ENCODE measurements around the gene NKX1-2. TPM values are rescaled to one million over a fixed set of nuclear protein-coding genes. Genes with fewer than 3 reads are reported as not detected.

Gene NKX1-2
- total RNA-seq, 1 donor from 2014 or later: not detected

DNA sequence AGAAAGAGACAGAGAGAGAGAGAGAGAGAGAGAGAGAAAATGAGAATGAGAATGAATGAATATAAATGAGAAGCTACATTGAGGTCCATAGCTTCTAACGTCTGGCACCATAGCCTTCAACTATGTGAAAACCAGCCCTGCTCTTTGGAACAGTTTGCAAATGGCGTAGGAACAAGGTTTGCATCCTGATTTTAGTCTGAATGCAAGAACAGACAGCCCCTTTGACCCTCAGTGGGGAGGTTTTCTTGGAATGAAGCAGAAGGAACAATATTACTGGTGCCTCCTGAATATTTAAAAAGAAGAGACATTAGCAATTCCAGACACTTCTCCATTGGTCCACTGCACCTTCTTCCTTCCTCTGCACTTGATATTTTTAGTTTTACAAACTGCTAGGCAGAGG is 34.8 kb upstream of the NKX1-2 start:
- Mint-ChIP-seq H3K36me3 (ENCODE audit: low read depth) (no peaks in the 10 kb centered on the region), H3K4me3 (ENCODE audit: low read depth) (no peak overlapping the region), H3K9me3 (peaks cover 14% of the 10 kb centered on the region), H3K27me3 (ENCODE audit: low read depth) (no peaks in the 10 kb centered on the region), H3K27ac (no peak overlapping the region), H3K4me1 (ENCODE audit: low read depth) (no peaks in the 10 kb centered on the region)
- DNase-seq (ENCODE audit: low spot score): no peak
- intact Hi-C loops (cut with micrococcal nuclease): no loop called here

- Mint-ChIP-seq H3K4me3 (ENCODE audit: low read depth) (no peak overlapping the region), H3K27me3 (ENCODE audit: low read depth) (no peaks in the 10 kb centered on the region), H3K9me3 (peaks cover 14% of the 10 kb centered on the region), H3K27ac (no peak overlapping the region), H3K36me3 (ENCODE audit: low read depth) (no peaks in the 10 kb centered on the region), H3K4me1 (ENCODE audit: low read depth) (no peaks in the 10 kb centered on the region)
- DNase-seq (ENCODE audit: low spot score): no peak
- intact Hi-C loops (cut with micrococcal nuclease): no loop called here
Measured at GRCh38 chr10:124484031-124484430, 34.2 kb upstream of the NKX1-2 start.

- Mint-ChIP-seq H3K9me3 (peaks cover 14% of the 10 kb centered on the region), H3K4me1 (ENCODE audit: low read depth) (no peaks in the 10 kb centered on the region), H3K27me3 (ENCODE audit: low read depth) (no peaks in the 10 kb centered on the region), H3K36me3 (ENCODE audit: low read depth) (no peaks in the 10 kb centered on the region), H3K27ac (no peak overlapping the region), H3K4me3 (ENCODE audit: low read depth) (no peak overlapping the region)
- no peak for DNase-seq (ENCODE audit: low spot score)
- intact Hi-C loops (cut with micrococcal nuclease): no loop called here
Measured at GRCh38 chr10:124482876-124483275, 33.0 kb upstream of the NKX1-2 start.

- Mint-ChIP-seq H3K36me3 (ENCODE audit: low read depth) (no peaks in the 10 kb centered on the region), H3K27me3 (ENCODE audit: low read depth) (no peaks in the 10 kb centered on the region), H3K9me3 (peaks cover 13% of the 10 kb centered on the region), H3K4me3 (ENCODE audit: low read depth) (no peak overlapping the region), H3K27ac (no peak overlapping the region), H3K4me1 (ENCODE audit: low read depth) (no peaks in the 10 kb centered on the region)
- intact Hi-C loops (cut with micrococcal nuclease): no loop called here
- DNase-seq (ENCODE audit: low spot score): no peak
Measured at GRCh38 chr10:124482236-124482800, 32.5 kb upstream of the NKX1-2 start.

- Mint-ChIP-seq H3K27ac (no peak overlapping the region), H3K4me1 (ENCODE audit: low read depth) (no peaks in the 10 kb centered on the region), H3K4me3 (ENCODE audit: low read depth) (no peak overlapping the region), H3K27me3 (ENCODE audit: low read depth) (no peaks in the 10 kb centered on the region), H3K36me3 (ENCODE audit: low read depth) (no peaks in the 10 kb centered on the region), H3K9me3 (peaks cover 7% of the 10 kb centered on the region)
- intact Hi-C loops (cut with micrococcal nuclease): no loop called here
- no peak for DNase-seq (ENCODE audit: low spot score)
Measured at GRCh38 chr10:124481717-124482116, 31.9 kb upstream of the NKX1-2 start.

DNA sequence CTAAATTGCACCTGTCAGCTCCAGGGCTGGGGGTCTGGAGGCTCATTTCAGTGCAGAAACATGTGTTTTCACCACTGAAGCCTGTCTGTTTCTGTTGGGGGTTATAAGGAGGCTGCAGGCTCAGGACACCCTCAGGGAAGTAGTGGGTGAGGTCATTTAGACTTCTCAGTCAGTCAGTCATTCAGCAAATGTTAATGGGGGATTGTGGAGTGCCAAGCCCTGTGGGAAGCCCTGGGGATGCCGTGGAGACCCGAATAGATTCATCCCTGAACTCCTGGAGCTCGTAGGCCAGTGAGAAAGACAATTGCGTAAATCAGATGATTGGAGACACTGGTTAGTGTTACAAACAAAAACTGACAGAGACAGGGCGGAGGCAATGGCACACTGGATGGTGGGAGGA is 31.0 kb upstream of the NKX1-2 start:
- intact Hi-C loops (cut with micrococcal nuclease): no loop called here
- Mint-ChIP-seq H3K27me3 (ENCODE audit: low read depth) (no peaks in the 10 kb centered on the region), H3K4me1 (ENCODE audit: low read depth) (no peaks in the 10 kb centered on the region), H3K4me3 (ENCODE audit: low read depth) (no peak overlapping the region), H3K9me3 (no peaks in the 10 kb centered on the region), H3K36me3 (ENCODE audit: low read depth) (no peaks in the 10 kb centered on the region), H3K27ac (no peak overlapping the region)
- DNase-seq (ENCODE audit: low spot score): no peak

DNA sequence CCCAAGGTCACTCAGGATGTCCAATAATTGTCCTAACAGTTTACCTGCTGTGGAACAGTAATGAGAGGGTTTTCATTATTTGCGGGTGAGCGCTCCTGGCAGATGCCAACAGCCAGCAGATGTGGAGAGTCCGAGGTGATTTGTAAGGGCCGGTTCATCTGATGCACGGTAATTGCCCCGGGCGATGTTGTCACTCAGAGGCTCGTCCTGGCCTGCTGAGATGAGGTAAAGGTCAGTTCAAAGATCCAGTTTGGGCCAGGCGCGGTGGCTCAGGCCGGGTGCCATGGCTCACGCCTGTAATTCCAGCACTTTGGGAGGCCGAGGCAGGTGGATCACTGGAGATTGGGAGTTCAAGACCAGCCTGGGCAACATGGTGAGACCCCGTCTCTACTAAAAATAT is 28.7 kb upstream of the NKX1-2 start:
- Mint-ChIP-seq H3K27me3 (ENCODE audit: low read depth) (no peaks in the 10 kb centered on the region), H3K9me3 (no peaks in the 10 kb centered on the region), H3K4me1 (ENCODE audit: low read depth) (no peaks in the 10 kb centered on the region), H3K27ac (no peak overlapping the region), H3K4me3 (ENCODE audit: low read depth) (no peak overlapping the region), H3K36me3 (ENCODE audit: low read depth) (no peaks in the 10 kb centered on the region)
- intact Hi-C loops (cut with micrococcal nuclease): no loop called here
- DNase-seq (ENCODE audit: low spot score): no peak

DNA sequence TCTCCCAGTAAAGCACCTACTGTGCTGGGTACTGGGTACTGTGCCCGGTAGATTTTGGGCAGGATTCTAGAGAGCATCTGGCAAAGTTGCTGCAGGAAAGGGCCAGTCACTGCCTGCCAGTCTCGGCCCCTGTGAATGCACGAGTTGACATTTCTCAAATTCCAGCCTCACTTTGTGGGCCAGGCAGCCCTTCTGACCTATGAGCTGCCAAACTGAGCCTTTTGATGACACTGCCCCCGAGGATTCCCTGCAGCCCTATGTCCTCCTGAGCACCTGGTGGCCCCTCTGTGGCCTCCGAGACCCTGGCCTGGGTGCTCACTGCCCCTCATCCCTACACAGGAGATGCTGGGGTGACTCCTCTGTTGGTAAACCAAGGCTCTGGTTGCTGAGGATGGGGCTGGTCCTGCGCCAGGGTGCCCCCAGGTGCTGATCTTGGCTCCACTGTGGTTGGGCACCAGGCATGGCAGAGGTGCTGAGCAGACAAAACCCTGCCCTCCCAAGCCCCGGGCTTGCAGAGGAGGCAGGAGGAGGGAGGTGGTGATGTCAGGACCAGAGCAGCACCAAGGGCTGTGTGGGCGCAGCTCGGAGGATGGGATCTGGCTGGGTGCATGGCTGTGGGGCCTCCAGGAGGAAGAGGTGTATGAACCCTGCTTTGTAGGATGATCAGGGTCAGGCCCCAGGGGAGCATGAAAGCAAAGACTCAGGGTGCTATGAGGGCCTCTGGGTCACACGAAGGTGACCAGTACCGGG is 28.0 kb upstream of the NKX1-2 start:
- no peaks in the 10 kb centered on the region for H3K27me3 Mint-ChIP-seq (ENCODE audit: low read depth)
- intact Hi-C loops (cut with micrococcal nuclease): no loop called here
- no peak overlapping the region for H3K4me3 Mint-ChIP-seq (ENCODE audit: low read depth)
- DNase-seq (ENCODE audit: low spot score): no peak
- H3K4me1 Mint-ChIP-seq (ENCODE audit: low read depth): no peaks in the 10 kb centered on the region
- no peak overlapping the region for H3K27ac Mint-ChIP-seq
- H3K36me3 Mint-ChIP-seq (ENCODE audit: low read depth): no peaks in the 10 kb centered on the region
- H3K9me3 Mint-ChIP-seq: no peaks in the 10 kb centered on the region

DNA sequence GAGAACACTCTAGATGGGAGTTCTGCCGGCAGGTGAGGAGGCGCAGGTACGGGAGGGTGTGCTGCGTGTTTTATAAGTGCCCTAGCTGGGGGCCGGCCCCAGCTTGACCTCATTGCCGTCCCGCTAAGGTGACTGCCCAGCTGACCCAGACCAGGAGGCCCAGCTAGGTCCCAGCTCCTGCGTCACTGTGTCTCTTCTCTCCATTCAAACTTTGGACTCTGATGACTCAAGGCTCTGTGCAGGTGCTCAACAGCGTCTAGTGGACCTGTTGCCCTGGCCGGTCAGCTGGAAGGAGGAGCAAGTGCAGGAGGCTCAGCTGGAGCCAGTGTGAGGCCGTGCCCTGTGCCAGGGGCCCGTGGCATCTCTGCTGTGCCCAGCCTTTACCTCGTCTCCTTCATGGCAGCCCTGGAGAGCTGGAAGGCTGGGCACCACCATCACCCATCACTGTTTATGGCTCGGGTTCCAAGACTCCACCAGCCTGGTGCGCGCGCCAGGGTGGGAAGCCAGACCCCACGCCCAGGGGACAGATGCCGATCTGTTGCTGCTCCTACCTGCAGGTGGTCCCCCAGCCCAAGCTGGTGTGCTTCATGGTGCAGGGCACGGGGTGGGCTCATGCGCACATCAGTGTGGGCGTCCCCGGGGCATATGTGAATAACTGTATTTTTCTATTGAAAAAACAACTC is 26.3 kb upstream of the NKX1-2 start:
- Mint-ChIP-seq H3K36me3 (ENCODE audit: low read depth) (no peaks in the 10 kb centered on the region), H3K4me1 (ENCODE audit: low read depth) (no peaks in the 10 kb centered on the region), H3K9me3 (no peaks in the 10 kb centered on the region), H3K27me3 (ENCODE audit: low read depth) (no peaks in the 10 kb centered on the region), H3K4me3 (ENCODE audit: low read depth) (no peak overlapping the region), H3K27ac (no peak overlapping the region)
- DNase-seq (ENCODE audit: low spot score): no peak
- intact Hi-C loops (cut with micrococcal nuclease): no loop called here

DNA sequence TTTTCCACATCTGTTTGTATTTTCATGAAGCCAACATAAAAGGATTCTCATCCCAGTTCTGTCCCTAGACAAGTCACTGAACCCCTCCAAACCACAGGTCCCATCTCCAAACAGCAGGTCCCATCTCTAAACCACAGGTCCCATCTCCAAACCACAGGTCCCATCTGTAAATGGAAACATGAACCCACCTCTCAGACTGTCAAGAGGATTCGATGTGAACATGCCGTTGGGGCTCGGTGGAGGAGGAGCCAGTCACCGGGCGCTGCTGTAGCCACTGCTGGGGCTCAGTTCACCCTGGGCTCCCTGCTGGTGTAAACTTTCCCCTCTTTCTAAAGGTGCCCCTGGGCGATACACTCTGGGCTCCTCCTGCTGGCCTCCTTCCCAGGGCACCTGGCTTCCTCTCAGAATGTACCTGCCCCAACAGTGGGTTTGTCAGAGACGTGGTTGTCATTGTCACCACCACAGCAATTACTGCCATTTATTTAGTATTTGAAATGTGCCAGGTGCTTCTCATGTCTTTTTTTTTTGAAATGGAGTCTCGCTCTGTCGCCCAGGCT is 24.8 kb upstream of the NKX1-2 start:
- H3K4me1 Mint-ChIP-seq (ENCODE audit: low read depth): no peaks in the 10 kb centered on the region
- intact Hi-C loops (cut with micrococcal nuclease): no loop called here
- H3K4me3 Mint-ChIP-seq (ENCODE audit: low read depth): no peak overlapping the region
- no peak overlapping the region for H3K27ac Mint-ChIP-seq
- H3K27me3 Mint-ChIP-seq (ENCODE audit: low read depth): no peaks in the 10 kb centered on the region
- no peaks in the 10 kb centered on the region for H3K9me3 Mint-ChIP-seq
- H3K36me3 Mint-ChIP-seq (ENCODE audit: low read depth): no peaks in the 10 kb centered on the region
- DNase-seq (ENCODE audit: low spot score): no peak

GRCh38 chr10:124473070-124473469 is 23.2 kb upstream of the NKX1-2 start:
- Mint-ChIP-seq H3K4me1 (ENCODE audit: low read depth) (no peaks in the 10 kb centered on the region), H3K36me3 (ENCODE audit: low read depth) (no peaks in the 10 kb centered on the region), H3K27ac (no peak overlapping the region), H3K9me3 (no peaks in the 10 kb centered on the region), H3K4me3 (ENCODE audit: low read depth) (no peak overlapping the region), H3K27me3 (ENCODE audit: low read depth) (no peaks in the 10 kb centered on the region)
- no peak for DNase-seq (ENCODE audit: low spot score)
- intact Hi-C loops (cut with micrococcal nuclease): no loop called here

DNA sequence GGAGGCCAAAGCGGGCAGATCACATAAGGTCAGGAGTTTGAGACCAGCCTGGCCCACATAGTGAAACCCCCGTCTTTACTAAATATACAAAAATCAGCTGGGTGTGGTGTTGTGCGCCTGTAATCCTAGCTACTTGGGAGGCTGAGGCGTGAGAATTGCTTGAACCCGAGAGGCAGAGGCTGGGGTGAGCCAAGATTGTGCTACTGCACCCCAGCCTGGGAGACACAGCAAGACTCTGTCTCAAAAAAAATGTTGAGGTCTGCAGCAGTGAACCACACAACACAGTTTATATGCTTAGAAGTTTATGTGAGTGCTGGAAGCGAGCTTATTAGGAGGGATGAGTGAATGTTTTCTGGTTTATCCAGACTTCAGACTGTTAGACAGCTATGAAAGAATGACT is 22.2 kb upstream of the NKX1-2 start:
- Mint-ChIP-seq H3K27ac (no peak overlapping the region), H3K9me3 (no peaks in the 10 kb centered on the region), H3K36me3 (ENCODE audit: low read depth) (no peaks in the 10 kb centered on the region), H3K27me3 (ENCODE audit: low read depth) (no peaks in the 10 kb centered on the region), H3K4me1 (ENCODE audit: low read depth) (no peaks in the 10 kb centered on the region), H3K4me3 (ENCODE audit: low read depth) (no peak overlapping the region)
- intact Hi-C loops (cut with micrococcal nuclease): no loop called here
- no peak for DNase-seq (ENCODE audit: low spot score)

Data from activated T-helper 2 cell treated with anti-CD3 and anti-CD28 coated beads, Interferon-gamma antibody, Interleukin-2, Interleukin-4, amounts not matched to agents 10 μg/mL and 5 μg/mL and 100 μg/mL, durations not matched to agents 14 hours and 24 hours and 36 hours (primary cell).